GM23338 (cell line): ENCODE measurements around the gene GPC6. TPM values are rescaled to one million over a fixed set of nuclear protein-coding genes. Genes with fewer than 3 reads are reported as not detected.

ENCODE experiments used
- ATAC-seq: fragments of 200-7000 bp; cut with Tn5 transposase; 3 replicates; pipeline ENCODE4 v1.9.1; 2020
- DNase-seq: peaks from one replicate; pipeline ENCODE4 v3.0.0-alpha.2; 2015; ENCODE audit warnings: low spot score
- H2AFZ ChIP-seq: fragments of 200-600 bp; sonication (generic); 2 replicates; pipeline ENCODE4 v1.8.0; 2016; ENCODE audit warnings: antibody characterized with exemption, mild to moderate bottlenecking, moderate library complexity
- H3F3A ChIP-seq: fragments of 200-600 bp; sonication (generic); replicated peaks from 2 replicates; pipeline ENCODE4 v1.8.0; 2017; ENCODE audit warnings: antibody characterized with exemption, mixed run types, low read depth
- H3K27ac ChIP-seq: fragments of 200-600 bp; sonication (generic); 2 replicates; pipeline ENCODE4 v1.6.1; 2016; ENCODE audit warnings: low read depth
- H3K27me3 ChIP-seq: fragments of 200-600 bp; sonication (generic); 2 replicates; pipeline ENCODE4 v1.8.0; 2016; ENCODE audit warnings: mild to moderate bottlenecking, mixed run types, moderate library complexity; ENCODE audit not compliant: insufficient read depth
- H3K36me3 ChIP-seq: fragments of 200-600 bp; sonication (generic); 2 replicates; pipeline ENCODE4 v1.8.0; 2016; ENCODE audit warnings: mild to moderate bottlenecking; ENCODE audit not compliant: insufficient read depth
- H3K4me1 ChIP-seq: fragments of 200-600 bp; sonication (generic); 2 replicates; pipeline ENCODE4 v1.8.0; 2016; ENCODE audit warnings: mild to moderate bottlenecking, moderate library complexity; ENCODE audit not compliant: insufficient read depth
- H3K4me2 ChIP-seq: fragments of 200-600 bp; sonication (generic); 2 replicates; pipeline ENCODE4 v1.7.1; 2017; ENCODE audit warnings: mixed run types
- H3K4me3 ChIP-seq: fragments of 200-600 bp; sonication (generic); 2 replicates; pipeline ENCODE4 v1.6.1; 2016; ENCODE audit warnings: mixed run types
- H3K79me2 ChIP-seq: fragments of 200-600 bp; sonication (generic); replicated peaks from 2 replicates; pipeline ENCODE4 v1.8.0; 2017; ENCODE audit warnings: mild to moderate bottlenecking; ENCODE audit not compliant: insufficient read depth
- H3K9me2 ChIP-seq: fragments of 200-600 bp; sonication (generic); 2 replicates; pipeline ENCODE4 v1.8.0; 2017; ENCODE audit not compliant: insufficient read depth
- H4K20me1 ChIP-seq: fragments of 200-600 bp; sonication (generic); replicated peaks from 2 replicates; pipeline ENCODE4 v1.8.0; 2017; ENCODE audit warnings: mild to moderate bottlenecking; ENCODE audit not compliant: insufficient read depth
- H3K27ac Mint-ChIP-seq: 2 replicates; pipeline ENCODE4 v1.8.0; 2020; ENCODE audit warnings: inconsistent platforms, mild to moderate bottlenecking, moderate library complexity, mixed read lengths
- H3K27me3 Mint-ChIP-seq: 3 replicates; pipeline ENCODE4 v1.8.0; 2022; ENCODE audit warnings: low read depth, mild to moderate bottlenecking, moderate library complexity, mixed read lengths, inconsistent platforms; ENCODE audit not compliant: insufficient read depth, poor library complexity
- H3K36me3 Mint-ChIP-seq: 3 replicates; pipeline ENCODE4 v1.8.0; 2021; ENCODE audit warnings: low read depth, mild to moderate bottlenecking, inconsistent platforms, moderate library complexity, mixed read lengths
- H3K4me1 Mint-ChIP-seq: 3 replicates; pipeline ENCODE4 v1.8.0; 2020; ENCODE audit warnings: mild to moderate bottlenecking, inconsistent platforms, mixed read lengths
- H3K4me3 Mint-ChIP-seq: 3 replicates; pipeline ENCODE4 v1.8.0; 2021; ENCODE audit warnings: moderate library complexity, mild to moderate bottlenecking, inconsistent platforms, mixed read lengths
- H3K9me3 Mint-ChIP-seq: 3 replicates; pipeline ENCODE4 v1.8.0; 2020; ENCODE audit warnings: moderate library complexity, mild to moderate bottlenecking, inconsistent platforms, mixed read lengths
- CREB1 ChIP-seq: fragments of 250-450 bp; sonication (Bioruptor Pico); IDR thresholded peaks from 2 replicates; pipeline ENCODE4 v1.5.0; 2020; ENCODE audit warnings: low read depth, mild to moderate bottlenecking, moderate library complexity
- CTCF ChIP-seq, 2 experiments: fragments of 200-600 bp in 1 of 2; sonication (generic) in 1 of 2; conservative IDR thresholded peaks; 2 replicates each; pipeline versions ENCODE4 v1.5.1 to v1.6.1; 2016 to 2017; ENCODE audit warnings: antibody characterized with exemption in 2 of 2, low read depth in 2 of 2, mild to moderate bottlenecking in 2 of 2, moderate library complexity in 1 of 2
- ETS1 ChIP-seq: IDR thresholded peaks from 2 replicates; pipeline ENCODE4 v1.6.1; 2016; ENCODE audit warnings: antibody characterized with exemption
- EZH2 ChIP-seq: fragments of 200-600 bp; sonication (generic); IDR thresholded peaks from one replicate; pipeline ENCODE4 v1.8.0; 2017; ENCODE audit warnings: antibody characterized with exemption, mild to moderate bottlenecking, low read depth; ENCODE audit not compliant: unreplicated experiment
- EZH2phosphoT487 ChIP-seq: fragments of 200-600 bp; sonication (generic); IDR thresholded peaks from one replicate; pipeline ENCODE4 v1.8.1; 2018; ENCODE audit warnings: antibody characterized with exemption; ENCODE audit not compliant: unreplicated experiment
- JUNB ChIP-seq: IDR thresholded peaks from one replicate; pipeline ENCODE4 v1.6.1; 2016; ENCODE audit warnings: antibody characterized with exemption; ENCODE audit not compliant: unreplicated experiment
- NANOG ChIP-seq: IDR thresholded peaks from 2 replicates; pipeline ENCODE4 v1.6.1; 2016; ENCODE audit warnings: antibody characterized with exemption, borderline replicate concordance
- POLR2AphosphoS5 ChIP-seq: IDR thresholded peaks from 2 replicates; pipeline ENCODE4 v1.6.1; 2016; ENCODE audit warnings: antibody characterized with exemption, low read depth
- REST ChIP-seq: IDR thresholded peaks from one replicate; pipeline ENCODE4 v1.6.1; 2018; ENCODE audit warnings: antibody characterized with exemption; ENCODE audit not compliant: unreplicated experiment
- STAT1 ChIP-seq: IDR thresholded peaks from one replicate; pipeline ENCODE4 v1.6.1; 2016; ENCODE audit warnings: antibody characterized with exemption; ENCODE audit not compliant: unreplicated experiment
- ZNF114 ChIP-seq: fragments of 250-450 bp; sonication (Bioruptor Pico); IDR thresholded peaks from 2 replicates; pipeline ENCODE4 v1.5.0; 2020; ENCODE audit warnings: mild to moderate bottlenecking, moderate library complexity
- ZNF331 ChIP-seq: fragments of 250-450 bp; sonication (Bioruptor Pico); IDR thresholded peaks from 2 replicates; pipeline ENCODE4 v1.5.0; 2020; ENCODE audit warnings: low read depth, mild to moderate bottlenecking, moderate library complexity
- polyA plus RNA-seq: library from polyadenylated mRNA; unstranded; fragments of >200 nt; fragmentation: Nextera tagmentation; extraction: Ambion mirVana; gene quantifications from 2 replicates; pipeline ENCODE4 v1.2.1, GENCODE V29; 2016
- total RNA-seq: library from RNA; depleted of rRNA; stranded (reverse); fragments of >200 nt; shearing (Covaris generic); gene quantifications from 2 replicates; pipeline ENCODE4 v1.2.3, GENCODE V29; 2014
- TF ChIP-seq, protein P1 (sequence below): fragments of 250-450 bp; sonication (Bioruptor Pico); IDR thresholded peaks from 2 replicates; pipeline ENCODE4 v1.5.0; 2020; ENCODE audit warnings: mild to moderate bottlenecking, moderate library complexity

The GPC6 gene
- total and polyA plus RNA-seq, 2 experiments from 2014 or later: 6.4 to 28.6 TPM

DNA sequence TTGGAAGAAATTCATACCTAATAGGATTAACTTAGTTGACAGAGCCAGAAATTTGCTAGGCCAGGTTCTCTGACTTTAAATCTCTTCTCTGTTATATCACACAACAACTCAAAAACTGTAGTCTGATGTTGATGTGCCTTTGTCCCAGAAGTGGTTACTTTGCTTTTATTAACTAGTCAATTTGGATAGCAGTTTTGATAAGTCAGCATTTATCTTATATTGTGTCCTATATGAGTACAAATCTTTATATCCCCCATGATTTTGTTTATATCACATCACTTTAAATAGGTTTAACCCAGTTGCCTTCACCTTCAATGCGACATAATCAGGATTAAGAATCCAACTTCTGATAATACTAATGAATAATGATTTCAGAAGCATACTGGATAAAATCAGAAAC is 459.3 kb downstream of the GPC6 start:
- H2AFZ ChIP-seq: no peak overlapping the region
- H3K36me3 ChIP-seq: no peaks in the 10 kb centered on the region
- no peak overlapping the region for H3K4me3 ChIP-seq
- no peaks in the 10 kb centered on the region for H3K79me2 ChIP-seq
- no peaks in the 10 kb centered on the region for H4K20me1 ChIP-seq
- no peaks in the 10 kb centered on the region for H3K9me2 ChIP-seq
- no peak overlapping the region for H3K27ac ChIP-seq
- ATAC-seq (no peak), DNase-seq (no peak)
- TF ChIP-seq POLR2AphosphoS5 (no peak), CTCF (conservative IDR thresholded peaks at IDR 0.05; ENCODE audit: low read depth in 2 of 2) (no peak), STAT1 (no peak), EZH2 (no peak), ETS1 (no peak), ZNF331 (CRISPR knock-in tag) (no peak), CREB1 (CRISPR knock-in tag) (no peak), REST (no peak), EZH2phosphoT487 (no peak), NANOG (no peak), JUNB (no peak), ZNF114 (no peak)
- TF ChIP-seq, protein P1, sequence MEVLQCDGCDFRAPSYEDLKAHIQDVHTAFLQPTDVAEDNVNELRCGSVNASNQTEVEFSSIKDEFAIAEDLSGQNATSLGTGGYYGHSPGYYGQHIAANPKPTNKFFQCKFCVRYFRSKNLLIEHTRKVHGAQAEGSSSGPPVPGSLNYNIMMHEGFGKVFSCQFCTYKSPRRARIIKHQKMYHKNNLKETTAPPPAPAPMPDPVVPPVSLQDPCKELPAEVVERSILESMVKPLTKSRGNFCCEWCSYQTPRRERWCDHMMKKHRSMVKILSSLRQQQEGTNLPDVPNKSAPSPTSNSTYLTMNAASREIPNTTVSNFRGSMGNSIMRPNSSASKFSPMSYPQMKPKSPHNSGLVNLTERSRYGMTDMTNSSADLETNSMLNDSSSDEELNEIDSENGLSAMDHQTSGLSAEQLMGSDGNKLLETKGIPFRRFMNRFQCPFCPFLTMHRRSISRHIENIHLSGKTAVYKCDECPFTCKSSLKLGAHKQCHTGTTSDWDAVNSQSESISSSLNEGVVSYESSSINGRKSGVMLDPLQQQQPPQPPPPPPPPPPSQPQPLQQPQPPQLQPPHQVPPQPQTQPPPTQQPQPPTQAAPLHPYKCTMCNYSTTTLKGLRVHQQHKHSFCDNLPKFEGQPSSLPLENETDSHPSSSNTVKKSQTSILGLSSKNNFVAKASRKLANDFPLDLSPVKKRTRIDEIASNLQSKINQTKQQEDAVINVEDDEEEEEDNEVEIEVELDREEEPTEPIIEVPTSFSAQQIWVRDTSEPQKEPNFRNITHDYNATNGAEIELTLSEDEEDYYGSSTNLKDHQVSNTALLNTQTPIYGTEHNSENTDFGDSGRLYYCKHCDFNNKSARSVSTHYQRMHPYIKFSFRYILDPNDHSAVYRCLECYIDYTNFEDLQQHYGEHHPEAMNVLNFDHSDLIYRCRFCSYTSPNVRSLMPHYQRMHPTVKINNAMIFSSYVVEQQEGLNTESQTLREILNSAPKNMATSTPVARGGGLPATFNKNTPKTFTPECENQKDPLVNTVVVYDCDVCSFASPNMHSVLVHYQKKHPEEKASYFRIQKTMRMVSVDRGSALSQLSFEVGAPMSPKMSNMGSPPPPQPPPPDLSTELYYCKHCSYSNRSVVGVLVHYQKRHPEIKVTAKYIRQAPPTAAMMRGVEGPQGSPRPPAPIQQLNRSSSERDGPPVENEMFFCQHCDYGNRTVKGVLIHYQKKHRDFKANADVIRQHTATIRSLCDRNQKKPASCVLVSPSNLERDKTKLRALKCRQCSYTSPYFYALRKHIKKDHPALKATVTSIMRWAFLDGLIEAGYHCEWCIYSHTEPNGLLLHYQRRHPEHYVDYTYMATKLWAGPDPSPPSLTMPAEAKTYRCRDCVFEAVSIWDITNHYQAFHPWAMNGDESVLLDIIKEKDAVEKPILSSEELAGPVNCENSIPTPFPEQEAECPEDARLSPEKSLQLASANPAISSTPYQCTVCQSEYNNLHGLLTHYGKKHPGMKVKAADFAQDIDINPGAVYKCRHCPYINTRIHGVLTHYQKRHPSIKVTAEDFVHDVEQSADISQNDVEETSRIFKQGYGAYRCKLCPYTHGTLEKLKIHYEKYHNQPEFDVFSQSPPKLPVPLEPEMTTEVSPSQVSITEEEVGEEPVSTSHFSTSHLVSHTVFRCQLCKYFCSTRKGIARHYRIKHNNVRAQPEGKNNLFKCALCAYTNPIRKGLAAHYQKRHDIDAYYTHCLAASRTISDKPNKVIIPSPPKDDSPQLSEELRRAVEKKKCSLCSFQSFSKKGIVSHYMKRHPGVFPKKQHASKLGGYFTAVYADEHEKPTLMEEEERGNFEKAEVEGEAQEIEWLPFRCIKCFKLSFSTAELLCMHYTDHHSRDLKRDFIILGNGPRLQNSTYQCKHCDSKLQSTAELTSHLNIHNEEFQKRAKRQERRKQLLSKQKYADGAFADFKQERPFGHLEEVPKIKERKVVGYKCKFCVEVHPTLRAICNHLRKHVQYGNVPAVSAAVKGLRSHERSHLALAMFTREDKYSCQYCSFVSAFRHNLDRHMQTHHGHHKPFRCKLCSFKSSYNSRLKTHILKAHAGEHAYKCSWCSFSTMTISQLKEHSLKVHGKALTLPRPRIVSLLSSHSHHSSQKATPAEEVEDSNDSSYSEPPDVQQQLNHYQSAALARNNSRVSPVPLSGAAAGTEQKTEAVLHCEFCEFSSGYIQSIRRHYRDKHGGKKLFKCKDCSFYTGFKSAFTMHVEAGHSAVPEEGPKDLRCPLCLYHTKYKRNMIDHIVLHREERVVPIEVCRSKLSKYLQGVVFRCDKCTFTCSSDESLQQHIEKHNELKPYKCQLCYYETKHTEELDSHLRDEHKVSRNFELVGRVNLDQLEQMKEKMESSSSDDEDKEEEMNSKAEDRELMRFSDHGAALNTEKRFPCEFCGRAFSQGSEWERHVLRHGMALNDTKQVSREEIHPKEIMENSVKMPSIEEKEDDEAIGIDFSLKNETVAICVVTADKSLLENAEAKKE (CRISPR knock-in tag): no peak
- peaks cover 5% of the 10 kb centered on the region; the same call in 1 of the 2 replicates for H3K4me1 ChIP-seq
- H3K27ac Mint-ChIP-seq: no peak overlapping the region
- no peaks in the 10 kb centered on the region for H3K27me3 Mint-ChIP-seq
- H3F3A ChIP-seq: no peaks in the 10 kb centered on the region
- no peaks in the 10 kb centered on the region; the same call in 2 of the 3 replicates for H3K4me1 Mint-ChIP-seq
- no peaks in the 10 kb centered on the region for H3K27me3 ChIP-seq
- H3K9me3 Mint-ChIP-seq: no peaks in the 10 kb centered on the region
- H3K4me2 ChIP-seq: no peak overlapping the region
- H3K4me3 Mint-ChIP-seq: no peak overlapping the region
- H3K36me3 Mint-ChIP-seq: no peaks in the 10 kb centered on the region
